BLaER1 (cell line): Measurements from ENCODE around the gene ACHE.
A peak's percentile ranks its signal among the peaks of the same experiment; 100 is the strongest.

Experiments used
- H3K27ac ChIP-seq: shearing (Covaris generic); formaldehyde crosslinking; 2 replicates; pipeline ENCODE4 v1.8.1; 2022
- H3K27me3 ChIP-seq: shearing (Covaris generic); formaldehyde crosslinking; 2 replicates; pipeline ENCODE4 v1.8.1; 2022
- H3K36me3 ChIP-seq: shearing (Covaris generic); formaldehyde crosslinking; 2 replicates; pipeline ENCODE4 v1.8.1; 2022
- H3K4me1 ChIP-seq: shearing (Covaris generic); formaldehyde crosslinking; 2 replicates; pipeline ENCODE4 v1.8.1; 2022
- H3K4me2 ChIP-seq: shearing (Covaris generic); formaldehyde crosslinking; 2 replicates; pipeline ENCODE4 v1.8.1; 2022
- H3K4me3 ChIP-seq: shearing (Covaris generic); formaldehyde crosslinking; 2 replicates; pipeline ENCODE4 v1.8.1; 2022
- H3K9ac ChIP-seq: shearing (Covaris generic); formaldehyde crosslinking; 2 replicates; pipeline ENCODE4 v1.8.1; 2022
- H3K9me3 ChIP-seq: shearing (Covaris generic); formaldehyde crosslinking; 2 replicates; pipeline ENCODE4 v1.8.1; 2022
- H4K20me1 ChIP-seq: shearing (Covaris generic); formaldehyde crosslinking; 2 replicates; pipeline ENCODE4 v1.8.1; 2022
- Cebpa-rat ChIP-seq: shearing (Covaris generic); IDR thresholded peaks from 2 replicates; pipeline ENCODE4 v1.8.1; 2022

The ACHE gene

GRCh38 chr7:100896732-100897608 is 1.3 kb upstream of the ACHE start:
- Histone ChIP-seq H3K27me3 (peaks cover 60% of the 10 kb centered on the region), H3K9me3 (no peaks in the 10 kb centered on the region), H3K9ac (no peak overlapping the region), H3K27ac (no peak overlapping the region), H3K4me3 (0 out of 2 replicates have a peak overlapping the region, but pooled peaks have one; percentile 71), H3K4me1 (peaks cover 22% of the 10 kb centered on the region), H3K4me2 (no peak overlapping the region), H3K36me3 (no peaks in the 10 kb centered on the region), H4K20me1 (peaks cover 15% of the 10 kb centered on the region)
- TF ChIP-seq Cebpa-rat = no peak

DNA sequence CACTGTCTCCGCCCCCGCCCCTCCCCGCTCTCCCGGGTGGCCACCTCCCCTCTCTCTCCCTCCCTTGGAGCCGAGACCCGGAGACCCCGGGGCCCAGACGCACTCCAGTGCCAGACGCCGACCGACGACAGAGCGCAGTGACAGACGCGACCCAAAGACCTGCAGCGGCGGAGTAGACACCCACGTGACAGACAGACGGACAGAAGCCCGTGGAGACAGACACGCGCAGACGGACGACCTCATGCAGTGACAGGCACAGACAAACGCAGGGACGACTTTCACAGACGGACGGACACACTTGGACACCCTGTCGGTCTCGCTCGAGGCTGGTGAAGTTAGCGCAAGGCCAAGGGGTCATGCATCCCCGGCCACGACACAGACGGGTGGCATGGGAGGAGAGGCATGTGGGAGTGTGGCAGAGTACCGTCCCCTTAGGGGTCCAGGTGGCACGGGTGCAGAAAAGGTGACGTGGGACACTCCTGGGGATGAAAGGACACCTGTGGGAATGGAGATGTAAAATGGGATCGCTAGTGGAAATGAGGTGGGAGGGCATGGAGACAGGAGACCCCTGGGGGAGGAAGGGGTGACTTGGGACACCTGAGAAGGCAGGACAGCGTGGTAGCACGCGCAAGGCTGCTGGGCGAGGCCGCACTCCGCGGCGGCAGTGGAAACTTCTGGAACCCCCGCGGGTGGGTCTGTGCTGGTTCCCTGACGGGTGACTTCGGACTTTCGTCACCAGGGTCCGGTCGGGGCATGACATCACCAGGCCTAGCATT is 456 bp upstream of the ACHE start:
- Histone ChIP-seq H3K9ac (no peak overlapping the region), H3K4me1 (peaks cover 22% of the 10 kb centered on the region), H3K27me3 (peaks cover 68% of the 10 kb centered on the region), H3K36me3 (no peaks in the 10 kb centered on the region), H3K4me3 (peak overlapping the region; percentile 71; the same call in 1 of the 2 replicates), H4K20me1 (peaks cover 15% of the 10 kb centered on the region), H3K9me3 (no peaks in the 10 kb centered on the region), H3K27ac (no peak overlapping the region), H3K4me2 (peak overlapping the region; percentile 100)
- no peak for TF ChIP-seq Cebpa-rat

- Histone ChIP-seq H4K20me1 (peaks cover 15% of the 10 kb centered on the region), H3K9me3 (no peaks in the 10 kb centered on the region), H3K27ac (no peak overlapping the region), H3K9ac (peak overlapping the region; percentile 63), H3K4me3 (peak overlapping the region; percentile 71), H3K4me2 (peak overlapping the region; percentile 100), H3K36me3 (no peaks in the 10 kb centered on the region), H3K27me3 (peaks cover 77% of the 10 kb centered on the region), H3K4me1 (peaks cover 33% of the 10 kb centered on the region)
- TF ChIP-seq Cebpa-rat = no peak
Observed at GRCh38 chr7:100894860-100895700, 608 bp downstream of the ACHE start.

GRCh38 chr7:100893910-100894721 is 1.6 kb downstream of the ACHE start:
- H3K4me2 ChIP-seq = peak overlapping the region; percentile 100
- TF ChIP-seq Cebpa-rat = no peak
- H3K4me3 ChIP-seq = peak overlapping the region; percentile 71
- H3K9ac ChIP-seq = no peak overlapping the region
- peaks cover 16% of the 10 kb centered on the region for H4K20me1 ChIP-seq
- peaks cover 35% of the 10 kb centered on the region for H3K4me1 ChIP-seq
- no peak overlapping the region for H3K27ac ChIP-seq
- H3K27me3 ChIP-seq = peaks cover 77% of the 10 kb centered on the region
- H3K36me3 ChIP-seq = no peaks in the 10 kb centered on the region
- no peaks in the 10 kb centered on the region for H3K9me3 ChIP-seq

DNA sequence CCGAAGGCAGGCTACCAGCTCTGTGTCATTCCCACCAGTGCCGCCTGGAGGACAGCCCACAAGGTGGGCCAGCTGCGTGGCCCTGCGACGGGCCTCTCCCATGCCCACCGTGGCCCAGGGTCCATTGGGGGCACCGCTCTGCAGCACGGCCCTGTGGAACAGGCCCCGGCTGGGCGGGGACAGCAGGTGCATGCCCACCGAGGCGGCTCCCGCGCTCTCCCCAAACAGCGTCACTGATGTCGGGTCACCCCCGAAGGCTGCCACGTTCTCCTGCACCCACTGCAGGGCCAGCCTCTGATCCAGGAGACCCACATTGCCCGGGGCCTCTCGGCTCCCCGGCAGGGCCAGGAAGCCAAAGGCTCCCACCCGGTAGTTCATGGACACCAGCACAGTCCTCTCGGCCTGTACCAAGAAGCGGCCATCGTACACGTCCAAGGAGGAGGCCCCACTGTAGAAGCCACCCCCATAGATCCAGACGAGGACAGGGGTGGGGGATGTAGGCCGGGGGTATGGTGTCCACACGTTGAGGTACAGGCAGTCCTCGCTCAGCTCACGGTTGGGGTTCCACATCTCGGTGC is 2.3 kb downstream of the ACHE start:
- H3K36me3 ChIP-seq = peaks cover 5% of the 10 kb centered on the region
- peak overlapping the region; percentile 50 for H3K4me2 ChIP-seq
- no peak overlapping the region for H3K9ac ChIP-seq
- H4K20me1 ChIP-seq = peaks cover 24% of the 10 kb centered on the region
- no peaks in the 10 kb centered on the region for H3K9me3 ChIP-seq
- H3K27ac ChIP-seq = no peak overlapping the region
- peaks cover 42% of the 10 kb centered on the region for H3K4me1 ChIP-seq
- TF ChIP-seq Cebpa-rat = no peak
- H3K4me3 ChIP-seq = no peak overlapping the region
- H3K27me3 ChIP-seq = peaks cover 77% of the 10 kb centered on the region

DNA sequence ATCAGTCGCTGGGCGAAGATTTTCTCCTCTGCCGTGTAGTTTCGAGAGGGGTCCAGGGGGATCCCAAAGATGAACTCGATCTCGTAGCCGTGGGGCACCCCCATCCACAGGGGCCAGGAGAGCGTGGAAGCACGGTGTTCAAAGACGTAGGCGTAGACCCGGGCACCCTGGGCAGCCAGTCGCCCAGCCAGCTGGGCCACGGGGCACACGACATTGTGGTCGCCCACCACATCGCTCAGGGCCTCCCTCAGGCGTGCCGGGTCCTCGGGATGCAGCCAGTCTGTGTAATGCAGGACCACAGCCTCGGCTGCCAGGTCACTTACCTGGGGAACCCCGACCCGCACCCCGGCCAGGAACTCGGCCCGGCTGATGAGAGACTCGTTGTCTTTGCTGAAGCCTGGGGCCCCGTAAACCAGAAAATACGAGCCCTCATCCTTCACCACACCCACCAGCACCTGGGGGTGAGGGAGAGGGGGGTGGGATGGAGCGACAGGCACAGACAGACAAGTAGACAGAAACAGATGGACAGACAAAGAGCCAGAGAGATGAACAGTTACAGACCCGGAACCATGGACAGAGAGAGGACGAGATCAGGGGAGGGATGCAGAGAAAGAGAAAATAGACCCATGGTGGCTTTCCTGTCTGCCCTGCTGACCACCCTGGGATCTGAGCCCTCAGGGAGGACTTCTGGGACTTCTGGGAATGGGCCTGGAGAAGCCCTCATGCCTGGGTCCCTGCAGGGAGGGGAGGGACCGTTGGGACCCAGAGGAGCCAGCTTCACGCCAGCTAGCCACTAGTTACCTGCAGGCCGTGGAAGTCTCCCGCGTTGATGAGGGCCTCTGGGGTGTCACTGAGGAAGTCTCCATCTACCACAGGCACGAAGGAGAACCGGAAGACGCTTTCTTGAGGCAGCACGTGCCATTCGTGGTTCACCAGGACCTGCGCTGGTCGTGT is 3.0 kb downstream of the ACHE start:
- no peak overlapping the region for H3K27ac ChIP-seq
- peak overlapping the region; percentile 50 for H3K4me2 ChIP-seq
- TF ChIP-seq Cebpa-rat = no peak
- H3K9ac ChIP-seq = no peak overlapping the region
- H3K27me3 ChIP-seq = peaks cover 73% of the 10 kb centered on the region
- no peaks in the 10 kb centered on the region for H3K9me3 ChIP-seq
- no peak overlapping the region for H3K4me3 ChIP-seq
- peaks cover 50% of the 10 kb centered on the region for H3K4me1 ChIP-seq
- H3K36me3 ChIP-seq = peaks cover 12% of the 10 kb centered on the region
- H4K20me1 ChIP-seq = peaks cover 30% of the 10 kb centered on the region

- Histone ChIP-seq H3K27me3 (peaks cover 64% of the 10 kb centered on the region), H3K4me2 (no peak overlapping the region), H3K9ac (no peak overlapping the region), H3K36me3 (peaks cover 19% of the 10 kb centered on the region), H3K9me3 (no peaks in the 10 kb centered on the region), H3K4me1 (peaks cover 59% of the 10 kb centered on the region), H4K20me1 (peaks cover 38% of the 10 kb centered on the region), H3K27ac (no peak overlapping the region), H3K4me3 (no peak overlapping the region)
- TF ChIP-seq Cebpa-rat = no peak
Observed at GRCh38 chr7:100891568-100892247, 4.0 kb downstream of the ACHE start.
